WI38 (cell line): Measurements from ENCODE around the gene HCN1.

ENCODE experiments used
- H3K4me3 ChIP-seq: 2 replicates; pipeline ENCODE4 v1.5.1; 2011; ENCODE audit warnings: low read depth, mild to moderate bottlenecking, control low read depth, low read length
- TF ChIP-seq, protein P1 (sequence below): IDR thresholded peaks from 2 replicates; pipeline ENCODE4 v1.5.1; 2012; ENCODE audit warnings: low read depth, mild to moderate bottlenecking, control low read depth, low read length

Gene HCN1

DNA sequence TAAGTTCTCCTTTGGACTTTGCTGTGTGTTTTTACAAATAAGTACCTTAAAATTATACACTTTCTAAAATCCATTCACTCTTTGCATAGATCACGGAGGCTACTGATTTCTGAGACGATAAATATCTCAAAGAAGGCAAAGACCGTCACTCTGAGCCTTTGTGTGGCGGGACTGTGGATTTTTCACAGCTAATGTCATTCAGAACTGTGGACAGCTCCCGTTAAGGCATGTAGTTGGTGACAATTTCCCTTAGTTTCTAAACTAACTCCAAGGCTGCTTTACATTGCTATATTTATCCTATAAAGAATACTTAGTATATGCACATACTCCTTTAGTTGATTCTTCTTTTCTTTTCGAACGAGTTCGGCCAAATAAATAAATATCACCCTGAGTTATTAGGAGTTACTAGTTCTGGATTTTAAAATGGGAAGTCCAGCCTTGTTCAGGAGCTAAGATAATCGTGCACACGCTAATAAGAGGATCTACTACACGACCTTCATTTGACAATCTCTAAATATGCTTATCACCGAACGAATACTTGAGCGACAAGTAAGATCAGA is 1.8 kb downstream of the HCN1 start:
- no peak overlapping the region for H3K4me3 ChIP-seq
- TF ChIP-seq, protein P1, sequence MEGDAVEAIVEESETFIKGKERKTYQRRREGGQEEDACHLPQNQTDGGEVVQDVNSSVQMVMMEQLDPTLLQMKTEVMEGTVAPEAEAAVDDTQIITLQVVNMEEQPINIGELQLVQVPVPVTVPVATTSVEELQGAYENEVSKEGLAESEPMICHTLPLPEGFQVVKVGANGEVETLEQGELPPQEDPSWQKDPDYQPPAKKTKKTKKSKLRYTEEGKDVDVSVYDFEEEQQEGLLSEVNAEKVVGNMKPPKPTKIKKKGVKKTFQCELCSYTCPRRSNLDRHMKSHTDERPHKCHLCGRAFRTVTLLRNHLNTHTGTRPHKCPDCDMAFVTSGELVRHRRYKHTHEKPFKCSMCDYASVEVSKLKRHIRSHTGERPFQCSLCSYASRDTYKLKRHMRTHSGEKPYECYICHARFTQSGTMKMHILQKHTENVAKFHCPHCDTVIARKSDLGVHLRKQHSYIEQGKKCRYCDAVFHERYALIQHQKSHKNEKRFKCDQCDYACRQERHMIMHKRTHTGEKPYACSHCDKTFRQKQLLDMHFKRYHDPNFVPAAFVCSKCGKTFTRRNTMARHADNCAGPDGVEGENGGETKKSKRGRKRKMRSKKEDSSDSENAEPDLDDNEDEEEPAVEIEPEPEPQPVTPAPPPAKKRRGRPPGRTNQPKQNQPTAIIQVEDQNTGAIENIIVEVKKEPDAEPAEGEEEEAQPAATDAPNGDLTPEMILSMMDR, result no peak

DNA sequence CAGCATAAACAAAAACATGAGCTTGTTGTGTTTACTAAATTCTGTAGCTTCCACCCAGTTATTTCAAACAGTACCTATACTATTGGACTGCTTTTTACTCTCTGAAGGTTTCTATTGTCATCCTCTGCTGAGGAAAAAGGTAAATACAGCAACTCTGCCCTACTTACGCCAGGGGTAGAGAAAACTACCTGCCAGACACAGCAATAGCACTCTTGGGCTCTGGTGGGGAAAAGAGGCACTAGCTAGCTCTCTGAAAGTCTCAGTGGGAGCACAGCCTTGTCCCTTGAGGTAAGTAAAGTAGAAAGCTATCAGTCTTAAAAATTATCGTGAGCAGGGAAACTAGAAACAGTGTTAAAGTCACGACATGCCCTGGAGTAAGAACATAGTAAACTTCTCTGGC is 3.7 kb downstream of the HCN1 start:
- TF ChIP-seq, protein P1, result no peak
- H3K4me3 ChIP-seq, result no peak overlapping the region

DNA sequence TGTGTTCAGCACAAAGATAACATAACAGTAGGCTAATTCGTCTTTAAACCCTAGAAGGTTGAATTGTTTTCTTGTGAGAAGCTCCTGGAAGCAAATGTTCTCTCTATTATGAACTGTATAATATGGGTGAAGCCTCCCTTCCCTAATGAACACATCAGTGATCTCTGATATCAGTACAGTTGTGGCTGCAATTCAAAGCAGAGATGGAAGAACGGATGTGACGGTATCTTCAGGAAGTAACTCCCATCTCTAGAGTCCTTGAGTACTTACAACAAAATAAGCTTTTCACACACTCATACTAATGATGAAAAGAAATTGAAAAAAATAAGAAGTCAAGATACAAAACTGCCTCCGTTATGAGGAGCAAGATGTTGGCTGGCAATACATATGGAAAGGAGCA is 4.5 kb downstream of the HCN1 start:
- TF ChIP-seq, protein P1, result no peak

DNA sequence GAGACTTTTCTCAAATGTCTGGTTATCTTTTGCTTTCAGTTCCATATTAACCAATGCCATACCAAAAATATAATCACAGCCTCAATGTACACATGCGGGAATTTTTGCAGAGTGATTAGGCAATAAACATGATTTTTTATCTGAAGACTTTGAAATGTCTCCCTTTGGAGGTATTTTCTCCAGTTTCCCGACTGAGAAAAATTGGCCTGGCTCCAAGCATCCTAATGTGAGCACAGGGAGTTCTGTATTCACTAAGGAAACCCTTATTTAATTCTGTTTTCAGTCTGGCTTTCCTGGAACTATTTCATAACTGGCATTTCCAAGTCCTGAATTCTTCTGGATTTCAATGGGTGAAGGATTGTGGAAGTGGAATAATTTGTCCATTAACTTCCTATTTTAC is 8.5 kb downstream of the HCN1 start:
- H3K4me3 ChIP-seq, result no peak overlapping the region

More for the DNA sequence above, 4.5 kb downstream of the HCN1 start:
- no peak overlapping the region for H3K4me3 ChIP-seq

DNA sequence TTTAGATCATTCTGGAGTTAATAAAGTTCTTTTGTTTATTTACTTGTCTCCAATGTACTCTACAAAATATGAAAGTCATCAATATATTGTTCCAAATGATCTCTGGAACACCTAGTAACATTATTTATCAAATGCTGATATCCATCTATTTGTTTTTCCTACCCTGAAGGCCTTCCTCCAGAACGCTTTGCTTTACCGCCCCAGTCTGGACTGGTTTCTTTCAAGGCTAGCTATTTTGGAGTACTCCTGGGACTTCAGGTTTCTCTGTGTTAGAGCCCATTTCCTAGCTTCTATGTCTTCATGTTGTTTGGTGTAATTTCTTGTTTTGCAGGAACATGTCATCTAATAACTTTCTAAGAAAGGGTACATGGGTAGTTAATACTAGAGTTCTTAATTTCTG is 9.6 kb downstream of the HCN1 start:
- no peak overlapping the region for H3K4me3 ChIP-seq
- TF ChIP-seq, protein P1, result no peak

More for the DNA sequence above, 8.5 kb downstream of the HCN1 start:
- TF ChIP-seq, protein P1, result no peak

DNA sequence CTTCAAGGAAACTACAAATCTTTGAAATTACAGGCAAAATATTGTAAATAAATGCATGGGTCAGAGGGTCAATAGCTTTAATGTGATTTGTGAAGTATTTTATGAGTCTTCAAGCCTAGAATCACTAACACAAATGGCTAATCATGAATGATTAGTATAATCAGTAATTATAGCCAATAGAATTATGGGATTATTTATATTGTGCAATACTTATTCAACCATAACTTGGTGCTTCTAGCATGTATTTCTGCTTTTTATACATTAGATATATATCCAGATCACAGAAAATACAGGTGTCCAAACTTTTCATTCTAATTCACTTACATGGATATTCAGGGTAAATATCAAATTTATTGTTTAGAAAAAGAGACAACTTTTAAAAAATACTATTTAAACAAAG is 12.1 kb downstream of the HCN1 start:
- TF ChIP-seq, protein P1, result no peak

DNA sequence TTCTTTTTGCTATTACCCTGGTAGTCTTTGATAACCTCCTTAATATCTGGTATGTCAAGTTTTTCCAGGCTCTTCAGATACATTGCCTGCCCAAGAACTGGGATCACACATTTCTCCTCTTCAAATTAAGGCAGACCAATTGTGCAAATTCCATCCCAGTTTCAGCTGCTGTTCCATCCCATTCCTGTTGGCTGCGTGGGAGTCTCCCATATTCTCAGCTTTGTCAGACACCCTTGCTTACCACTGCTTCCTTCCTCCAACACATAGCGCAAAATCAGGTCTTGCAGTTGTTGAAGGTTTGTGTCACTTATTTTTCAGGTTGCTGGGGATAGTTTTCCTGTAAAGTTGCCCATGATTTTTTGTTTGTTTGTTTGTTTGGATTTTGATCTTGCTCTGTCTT is 15.2 kb downstream of the HCN1 start:
- TF ChIP-seq, protein P1, result no peak
- no peak overlapping the region for H3K4me3 ChIP-seq

More for the DNA sequence above, 12.1 kb downstream of the HCN1 start:
- H3K4me3 ChIP-seq, result no peak overlapping the region
